Smooth muscle cell (in vitro differentiated cells): ENCODE data around the gene DNAL1. TPM values are rescaled to one million over a fixed set of nuclear protein-coding genes. Genes with fewer than 3 reads are reported as not detected.

Experiments
- DNase-seq: peaks from one replicate; lab custom pipeline; 2025; ENCODE audit not compliant: unreplicated experiment; lab: John Stamatoyannopoulos, UW
- H2AFZ ChIP-seq: fragments of 200-600 bp; sonication (generic); 2 replicates; pipeline ENCODE4 v1.6.0; 2016; ENCODE audit warnings: antibody characterized with exemption, low read depth, mild to moderate bottlenecking
- H3F3A ChIP-seq: fragments of 200-600 bp; sonication (generic); 2 replicates; pipeline ENCODE4 v1.6.0; 2017; ENCODE audit warnings: antibody characterized with exemption, low read depth
- H3K27ac ChIP-seq: fragments of 200-600 bp; sonication (generic); 2 replicates; pipeline ENCODE4 v1.5.1; 2016; ENCODE audit warnings: low read depth, mild to moderate bottlenecking
- H3K27me3 ChIP-seq: fragments of 200-600 bp; sonication (generic); 2 replicates; pipeline ENCODE4 v1.6.1; 2016; ENCODE audit warnings: low read depth, mild to moderate bottlenecking
- H3K36me3 ChIP-seq: fragments of 200-600 bp; sonication (generic); 2 replicates; pipeline ENCODE4 v1.5.1; 2016; ENCODE audit warnings: low read depth
- H3K4me1 ChIP-seq: fragments of 200-600 bp; sonication (generic); 2 replicates; pipeline ENCODE4 v1.5.1; 2016; ENCODE audit warnings: low read depth
- H3K4me2 ChIP-seq: fragments of 200-600 bp; sonication (generic); 2 replicates; pipeline ENCODE4 v1.6.0; 2016; ENCODE audit warnings: mild to moderate bottlenecking
- H3K4me3 ChIP-seq: fragments of 200-600 bp; sonication (generic); 2 replicates; pipeline ENCODE4 v1.5.1; 2016; ENCODE audit warnings: mild to moderate bottlenecking
- H3K79me2 ChIP-seq: fragments of 200-600 bp; sonication (generic); 2 replicates; pipeline ENCODE4 v1.6.0; 2016; ENCODE audit warnings: low read depth, mild to moderate bottlenecking
- H3K9ac ChIP-seq: fragments of 200-600 bp; sonication (generic); 2 replicates; pipeline ENCODE4 v1.6.0; 2016; ENCODE audit warnings: low read depth
- H3K9me3 ChIP-seq: fragments of 200-600 bp; sonication (generic); replicated peaks from 2 replicates; pipeline ENCODE4 v1.5.1; 2016; ENCODE audit warnings: low read depth
- H4K20me1 ChIP-seq: fragments of 200-600 bp; sonication (generic); 2 replicates; pipeline ENCODE4 v1.6.0; 2016; ENCODE audit warnings: low read depth
- WGBS: methylation state at CpG from one replicate; pipeline ENCODE4 v1.1.7; 2016; ENCODE audit warnings: low lambda C conversion rate; 5-methylcytosine and 5-hydroxymethylcytosine counted together
- polyA plus RNA-seq: library from polyadenylated mRNA; unstranded; fragments of >200 nt; fragmentation: Nextera tagmentation; extraction: Ambion mirVana; gene quantifications from 2 replicates; pipeline ENCODE4 v1.2.1, GENCODE V29; 2016
- total RNA-seq: library from RNA; depleted of rRNA; stranded (reverse); fragments of >200 nt; gene quantifications from 2 replicates; pipeline ENCODE4 v1.2.3, GENCODE V29; 2014
- TF ChIP-seq, protein P1 (sequence below): fragments of 200-600 bp; sonication (generic); IDR thresholded peaks from 2 replicates; pipeline ENCODE4 v1.5.1; 2017; ENCODE audit warnings: borderline replicate concordance, mild to moderate bottlenecking, antibody characterized with exemption; ENCODE audit not compliant: insufficient read depth, poor library complexity, severe bottlenecking

DNAL1 gene
- total and polyA plus RNA-seq, 2 experiments from 2014 or later, result 10.4 to 12.2 TPM

DNA sequence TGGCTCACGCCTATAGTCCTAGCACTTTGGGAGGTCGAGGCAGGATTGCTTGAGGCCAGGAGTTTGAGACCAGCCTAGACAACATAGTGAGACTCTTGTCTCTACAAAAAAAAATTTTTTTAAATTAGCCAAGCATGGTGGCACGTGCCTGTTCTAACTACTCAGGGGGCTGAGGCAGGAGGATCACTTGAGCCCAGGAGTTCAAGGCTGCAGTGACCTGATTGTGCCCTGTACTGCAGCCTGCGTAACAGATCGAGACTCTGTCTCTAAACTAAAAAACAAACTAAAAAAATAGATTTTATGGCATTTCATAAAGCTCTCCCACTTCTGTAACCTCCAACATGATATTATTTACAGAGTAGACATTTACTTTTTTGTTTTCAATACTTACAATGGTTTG lies 39.8 kb downstream of the DNAL1 start:
- WGBS, result 92% methylated on average over 5 of the region's 5 CpGs
- TF ChIP-seq, protein P1, sequence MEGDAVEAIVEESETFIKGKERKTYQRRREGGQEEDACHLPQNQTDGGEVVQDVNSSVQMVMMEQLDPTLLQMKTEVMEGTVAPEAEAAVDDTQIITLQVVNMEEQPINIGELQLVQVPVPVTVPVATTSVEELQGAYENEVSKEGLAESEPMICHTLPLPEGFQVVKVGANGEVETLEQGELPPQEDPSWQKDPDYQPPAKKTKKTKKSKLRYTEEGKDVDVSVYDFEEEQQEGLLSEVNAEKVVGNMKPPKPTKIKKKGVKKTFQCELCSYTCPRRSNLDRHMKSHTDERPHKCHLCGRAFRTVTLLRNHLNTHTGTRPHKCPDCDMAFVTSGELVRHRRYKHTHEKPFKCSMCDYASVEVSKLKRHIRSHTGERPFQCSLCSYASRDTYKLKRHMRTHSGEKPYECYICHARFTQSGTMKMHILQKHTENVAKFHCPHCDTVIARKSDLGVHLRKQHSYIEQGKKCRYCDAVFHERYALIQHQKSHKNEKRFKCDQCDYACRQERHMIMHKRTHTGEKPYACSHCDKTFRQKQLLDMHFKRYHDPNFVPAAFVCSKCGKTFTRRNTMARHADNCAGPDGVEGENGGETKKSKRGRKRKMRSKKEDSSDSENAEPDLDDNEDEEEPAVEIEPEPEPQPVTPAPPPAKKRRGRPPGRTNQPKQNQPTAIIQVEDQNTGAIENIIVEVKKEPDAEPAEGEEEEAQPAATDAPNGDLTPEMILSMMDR, result no peak

DNA sequence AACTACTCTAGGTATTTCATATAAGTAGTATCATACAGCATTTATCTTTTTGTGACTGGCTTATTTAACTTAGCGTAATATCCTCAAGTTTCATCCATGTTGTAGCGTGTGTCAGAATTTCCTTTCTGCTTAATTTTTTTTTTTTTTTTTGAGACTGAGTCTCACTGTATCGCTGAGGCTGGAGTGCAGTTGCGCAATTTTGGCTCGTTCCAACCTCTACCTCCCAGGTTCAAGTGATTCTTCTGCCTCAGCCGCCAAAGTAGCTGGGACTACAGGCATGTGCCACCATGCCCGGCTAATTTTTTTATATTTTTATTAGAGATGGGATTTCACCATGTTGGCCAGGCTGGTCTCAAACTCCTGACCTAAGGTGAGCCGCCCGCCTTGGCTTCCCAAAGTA lies 40.5 kb downstream of the DNAL1 start:
- Histone ChIP-seq H2AFZ (no peak overlapping the region), H3K36me3 (no peaks in the 10 kb centered on the region), H3K4me1 (no peaks in the 10 kb centered on the region), H3K79me2 (no peaks in the 10 kb centered on the region), H3K27me3 (no peaks in the 10 kb centered on the region), H3K4me2 (no peak overlapping the region), H3F3A (no peaks in the 10 kb centered on the region), H4K20me1 (no peaks in the 10 kb centered on the region), H3K9me3 (no peaks in the 10 kb centered on the region), H3K4me3 (no peak overlapping the region), H3K27ac (no peak overlapping the region), H3K9ac (no peak overlapping the region)
- WGBS, result 98% methylated on average over 9 of the region's 9 CpGs
- DNase-seq, result no peak
- TF ChIP-seq, protein P1, result no peak

More for the DNA sequence above, 39.8 kb downstream of the DNAL1 start:
- no peak overlapping the region for H3K9ac ChIP-seq
- H3K4me1 ChIP-seq, result no peaks in the 10 kb centered on the region
- no peak overlapping the region for H3K4me3 ChIP-seq
- no peaks in the 10 kb centered on the region for H3K79me2 ChIP-seq
- H3K27ac ChIP-seq, result no peak overlapping the region
- H3K9me3 ChIP-seq, result no peaks in the 10 kb centered on the region
- no peak for DNase-seq
- no peak overlapping the region for H3K4me2 ChIP-seq
- no peaks in the 10 kb centered on the region for H3K36me3 ChIP-seq
- no peak overlapping the region for H2AFZ ChIP-seq
- H3F3A ChIP-seq, result no peaks in the 10 kb centered on the region
- H3K27me3 ChIP-seq, result no peaks in the 10 kb centered on the region
- no peaks in the 10 kb centered on the region for H4K20me1 ChIP-seq

DNA sequence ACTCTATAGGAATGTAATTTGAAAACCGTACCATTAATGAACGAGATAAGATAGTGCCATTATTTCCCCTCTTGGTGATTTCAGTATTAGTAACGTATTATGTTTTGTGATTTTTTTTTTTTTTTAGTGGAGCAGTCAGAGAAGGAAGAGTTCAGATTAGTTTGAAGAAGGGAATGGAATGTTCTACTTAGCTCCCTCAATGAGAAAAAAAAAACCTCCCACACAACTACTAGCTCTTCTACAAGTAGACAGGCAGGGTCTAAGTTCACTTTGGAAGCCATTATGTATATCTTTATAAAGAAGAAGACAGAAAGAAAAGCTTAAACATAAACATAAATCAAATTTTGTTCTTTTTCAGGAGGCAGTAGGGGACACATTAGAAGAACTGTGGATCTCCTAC lies 42.1 kb downstream of the DNAL1 start:
- H3K36me3 ChIP-seq, result no peaks in the 10 kb centered on the region
- H3K27me3 ChIP-seq, result no peaks in the 10 kb centered on the region
- no peak overlapping the region for H3K4me2 ChIP-seq
- no peak overlapping the region for H3K27ac ChIP-seq
- H3K4me3 ChIP-seq, result no peak overlapping the region
- whole genome bisulfite sequencing, result 93% methylated on average over 3 of the region's 3 CpGs
- no peaks in the 10 kb centered on the region for H3F3A ChIP-seq
- H2AFZ ChIP-seq, result no peak overlapping the region
- TF ChIP-seq, protein P1, result no peak
- no peaks in the 10 kb centered on the region for H4K20me1 ChIP-seq
- H3K9me3 ChIP-seq, result no peaks in the 10 kb centered on the region
- no peak overlapping the region for H3K9ac ChIP-seq
- H3K4me1 ChIP-seq, result no peaks in the 10 kb centered on the region
- no peak for DNase-seq
- H3K79me2 ChIP-seq, result no peaks in the 10 kb centered on the region

DNA sequence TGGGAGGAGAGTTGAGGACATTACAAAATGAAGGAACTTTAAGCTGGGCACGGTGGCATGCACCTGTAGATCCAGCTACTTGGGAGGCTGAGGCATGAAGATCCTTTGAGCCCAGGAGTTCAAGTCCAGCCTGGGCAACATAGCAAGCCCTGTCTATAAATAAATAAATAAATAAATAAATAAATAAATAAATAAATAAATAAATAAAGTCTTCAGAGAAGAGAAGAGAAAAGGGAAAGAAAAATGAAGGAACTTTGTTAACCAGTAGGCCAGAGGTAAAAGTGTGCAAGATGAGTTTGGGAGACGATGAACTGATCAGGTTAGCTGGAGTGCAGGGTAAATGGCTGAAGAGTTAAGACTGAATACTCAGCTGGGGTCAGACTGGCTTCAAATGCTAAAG lies 49.3 kb downstream of the DNAL1 start:
- Histone ChIP-seq H3K9ac (no peak overlapping the region), H3K4me2 (no peak overlapping the region), H3K27ac (no peak overlapping the region), H2AFZ (no peak overlapping the region), H3K36me3 (no peaks in the 10 kb centered on the region), H3K27me3 (no peaks in the 10 kb centered on the region), H3K9me3 (no peaks in the 10 kb centered on the region), H4K20me1 (no peaks in the 10 kb centered on the region), H3K4me1 (no peaks in the 10 kb centered on the region), H3K4me3 (no peak overlapping the region), H3K79me2 (no peaks in the 10 kb centered on the region), H3F3A (no peaks in the 10 kb centered on the region)
- 100% methylated on average over 2 of the region's 2 CpGs for WGBS
- TF ChIP-seq, protein P1, result no peak
- no peak for DNase-seq
